ENCODE results near the gene GAPDHS.

The GAPDHS gene

DNA sequence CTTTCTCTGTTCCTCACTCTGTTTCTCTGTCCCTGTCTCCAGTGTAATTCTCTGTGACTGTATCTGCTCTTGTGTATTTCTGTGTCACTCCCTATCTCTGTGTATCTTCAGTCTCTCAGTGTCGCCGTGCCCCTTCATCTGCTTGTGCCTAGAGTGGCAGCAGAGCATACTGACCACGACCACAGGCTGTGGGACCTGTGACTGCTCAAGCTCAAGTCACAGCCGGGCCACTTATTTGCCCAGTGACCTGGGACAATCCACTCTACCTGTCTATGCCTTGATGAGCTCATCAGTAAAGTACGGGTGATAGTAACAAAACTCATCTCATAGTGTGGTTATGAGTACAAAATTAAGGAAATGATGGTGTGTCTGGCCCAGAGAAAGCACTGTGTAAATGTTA is 20.8 kb downstream of the GAPDHS start:
- DNase-seq: peak in 2 of 10 donors; percentile 15 to 36
- intact Hi-C loops (cut with DNase I): no loop called here

GRCh38 chr19:35555301-35556005 is 22.2 kb downstream of the GAPDHS start:
- DNase-seq: peak in 2 of 10 donors; percentile 62 to 70
- intact Hi-C loops (cut with DNase I): no loop called here

GRCh38 chr19:35556025-35556590 is 22.9 kb downstream of the GAPDHS start:
- DNase-seq: peak in 2 of 10 donors; percentile 32 to 55
- intact Hi-C loops (cut with DNase I): no loop called here

DNA sequence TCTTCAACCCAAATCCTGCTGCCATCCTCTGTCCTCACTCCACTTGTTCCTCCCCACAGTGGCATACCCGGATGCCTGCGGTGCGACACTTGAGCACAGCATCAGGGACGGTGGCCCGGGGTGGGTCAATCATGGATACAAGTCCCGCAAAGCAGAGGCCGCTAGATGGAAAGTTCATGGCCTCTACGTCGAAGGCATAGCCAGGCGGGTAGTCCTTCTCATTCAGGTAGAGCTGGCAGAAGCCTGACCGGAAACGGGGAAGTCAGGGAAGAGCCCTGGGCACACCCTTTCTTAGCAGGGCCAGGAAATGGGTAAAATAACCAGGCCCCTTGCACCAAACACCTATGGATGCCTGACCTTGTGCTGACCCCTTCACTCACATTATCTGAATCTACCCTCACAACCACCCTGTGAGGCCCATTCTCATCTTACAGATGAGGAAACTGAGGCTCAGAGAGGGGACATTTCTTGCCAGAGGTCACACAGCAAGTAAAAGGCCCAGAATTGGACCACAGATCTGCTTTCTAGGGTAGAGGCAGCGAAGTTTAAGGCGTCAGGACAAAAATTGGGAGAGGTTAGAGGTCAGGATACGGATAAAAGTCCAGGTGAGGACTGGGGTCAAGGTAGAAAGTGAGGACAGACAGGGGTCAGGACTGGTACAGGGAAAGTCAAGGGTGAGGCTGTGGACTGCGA is 23.7 kb downstream of the GAPDHS start:
- peak in 2 of 10 donors; percentile 46 to 58 for DNase-seq
- intact Hi-C loops (cut with DNase I): no loop called here

DNA sequence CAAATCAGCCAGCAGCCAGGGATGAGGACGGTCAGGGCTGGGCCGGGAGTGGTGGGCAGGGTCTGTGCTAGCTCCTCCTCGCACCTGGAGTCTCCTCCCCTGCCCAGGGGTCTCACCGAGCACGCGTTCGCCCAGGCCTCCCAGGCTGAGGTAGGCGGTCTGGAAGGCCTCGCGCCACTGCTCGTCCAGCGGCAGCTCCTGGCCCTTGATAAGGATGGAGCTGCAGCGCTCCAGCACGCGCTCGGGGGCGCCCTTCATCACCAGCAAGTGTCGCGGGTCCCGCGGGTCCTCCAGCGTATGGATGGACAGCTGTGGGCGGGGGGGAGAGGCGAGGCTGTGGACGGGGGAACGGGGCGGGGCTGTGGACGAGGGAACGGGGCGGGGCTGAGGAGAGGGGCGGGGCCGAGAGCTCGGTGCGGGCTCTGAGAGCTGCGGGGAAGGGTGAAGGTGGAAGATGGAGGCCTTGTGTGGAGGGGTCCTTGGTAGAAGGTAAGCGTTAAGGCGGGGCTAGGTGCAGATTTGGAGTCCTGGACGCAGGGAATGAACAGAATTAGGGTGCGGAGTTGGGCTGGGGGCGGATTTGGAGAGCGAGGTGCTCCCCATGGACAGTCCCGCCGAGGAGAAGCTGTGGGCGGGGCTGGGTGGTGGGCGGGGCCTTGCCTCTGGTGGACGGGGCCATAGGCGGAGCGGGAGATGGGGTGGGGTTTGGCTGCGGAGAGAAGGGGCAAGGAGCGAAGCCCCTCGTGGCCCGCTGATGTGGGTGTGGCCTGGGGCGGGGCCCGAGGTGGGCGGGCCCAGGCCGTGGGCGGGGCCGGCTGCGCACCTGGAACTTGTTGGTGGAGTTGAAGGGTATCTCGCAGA is 24.5 kb downstream of the GAPDHS start:
- DNase-seq: peak in 7 of 10 donors; percentile 27 to 91 (median 43)
- intact Hi-C loops (cut with DNase I): no loop called here

DNA sequence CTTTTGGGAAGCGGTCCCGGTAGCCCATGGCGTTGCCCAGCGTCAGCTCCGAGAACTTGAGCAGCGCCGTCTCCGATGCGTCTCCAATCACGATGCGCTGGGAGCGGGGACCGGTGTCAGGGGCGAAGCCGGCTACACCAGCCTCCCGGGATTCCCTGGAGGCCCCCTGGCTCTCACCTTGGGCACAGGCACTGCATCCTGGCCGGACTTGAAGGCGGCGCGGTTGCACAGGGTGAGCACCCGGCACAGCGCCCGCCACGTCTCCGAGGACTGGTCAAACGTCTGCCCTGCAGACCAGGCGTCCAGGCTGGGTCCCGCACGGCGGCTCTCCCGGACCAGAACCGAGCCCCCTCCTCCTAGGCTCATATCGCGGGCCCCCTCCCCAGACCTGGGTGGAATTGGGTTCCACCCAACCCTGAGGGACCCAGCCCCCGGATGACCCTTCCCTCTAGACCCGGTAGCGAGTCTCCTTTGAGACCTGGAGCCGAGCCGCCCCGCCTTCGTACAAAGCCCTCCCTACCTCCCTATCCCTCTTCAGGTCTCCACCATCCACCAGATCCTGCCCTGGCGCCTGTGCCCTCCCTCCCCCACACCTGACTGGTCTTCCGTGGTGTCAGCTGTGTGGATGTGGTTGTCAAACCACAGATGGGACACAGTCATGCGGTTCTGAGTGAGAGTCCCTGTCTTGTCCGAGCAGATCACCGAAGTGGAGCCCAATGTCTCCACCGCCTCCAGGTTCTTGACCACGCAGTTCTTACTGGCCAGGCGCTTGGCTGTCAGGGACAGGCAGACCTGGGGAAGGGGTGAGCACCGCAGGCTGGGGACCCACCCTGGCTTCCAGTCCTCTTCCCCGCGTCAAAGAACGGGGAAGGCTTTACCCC is 25.4 kb downstream of the GAPDHS start:
- intact Hi-C loops (cut with DNase I): no loop called here
- DNase-seq: peak in 1 of 10 donors; percentile 76

GRCh38 chr19:35559281-35559659 is 26.0 kb downstream of the GAPDHS start:
- peak in 1 of 10 donors; percentile 52 for DNase-seq
- intact Hi-C loops (cut with DNase I): no loop called here

GRCh38 chr19:35559781-35560180 is 26.5 kb downstream of the GAPDHS start:
- intact Hi-C loops (cut with DNase I): no loop called here
- peak in 1 of 10 donors; percentile 79 for DNase-seq

DNA sequence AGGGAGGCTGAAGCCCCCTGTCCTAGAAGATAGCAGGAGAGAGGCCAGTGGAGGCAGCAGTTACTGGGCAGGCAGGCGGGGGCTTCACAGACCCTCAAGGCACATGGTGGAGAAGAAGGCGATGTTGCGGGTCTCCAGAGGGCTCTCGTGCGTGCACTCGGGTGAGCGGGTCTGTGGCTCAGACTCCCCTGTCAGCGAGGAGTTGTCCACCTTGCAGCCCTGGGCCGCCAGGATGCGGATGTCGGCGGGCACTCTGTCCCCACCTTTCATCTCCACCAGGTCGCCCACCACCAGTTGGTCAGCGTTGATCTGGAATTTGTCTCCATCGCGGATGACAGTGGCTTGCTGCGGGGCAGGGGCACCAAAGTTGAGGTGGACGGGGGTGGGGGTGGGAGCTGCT is 27.0 kb downstream of the GAPDHS start:
- peak in 1 of 10 donors; percentile 80 for DNase-seq

GRCh38 chr19:35560677-35561076 is 27.4 kb downstream of the GAPDHS start:
- intact Hi-C loops (cut with DNase I): no loop called here
- peak in 1 of 10 donors; percentile 46 for DNase-seq

More for the DNA sequence above, 27.0 kb downstream of the GAPDHS start:
- intact Hi-C loops (cut with DNase I): no loop called here

DNA sequence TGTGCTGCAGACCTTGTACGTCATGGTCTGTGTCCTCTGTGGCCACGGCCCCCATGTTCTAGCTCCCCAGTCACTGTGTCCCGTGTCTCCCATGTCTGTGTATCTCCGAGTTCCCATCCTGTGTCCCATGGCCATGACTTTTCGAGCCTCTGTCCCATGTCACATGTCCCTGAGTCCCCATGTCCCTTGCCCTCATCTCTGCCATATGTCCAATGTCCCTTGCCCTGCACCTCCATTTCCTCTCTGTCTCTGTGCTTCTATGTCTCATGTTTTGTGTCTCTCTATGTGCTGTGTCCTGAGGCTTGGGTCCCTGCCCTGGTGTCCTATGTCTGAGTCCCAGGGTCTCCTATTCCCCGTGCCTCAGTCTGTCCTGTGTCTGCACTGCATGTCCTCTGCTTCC is 28.2 kb downstream of the GAPDHS start:
- DNase-seq: peak in 1 of 10 donors; percentile 36
- intact Hi-C loops (cut with DNase I): no loop called here

DNA sequence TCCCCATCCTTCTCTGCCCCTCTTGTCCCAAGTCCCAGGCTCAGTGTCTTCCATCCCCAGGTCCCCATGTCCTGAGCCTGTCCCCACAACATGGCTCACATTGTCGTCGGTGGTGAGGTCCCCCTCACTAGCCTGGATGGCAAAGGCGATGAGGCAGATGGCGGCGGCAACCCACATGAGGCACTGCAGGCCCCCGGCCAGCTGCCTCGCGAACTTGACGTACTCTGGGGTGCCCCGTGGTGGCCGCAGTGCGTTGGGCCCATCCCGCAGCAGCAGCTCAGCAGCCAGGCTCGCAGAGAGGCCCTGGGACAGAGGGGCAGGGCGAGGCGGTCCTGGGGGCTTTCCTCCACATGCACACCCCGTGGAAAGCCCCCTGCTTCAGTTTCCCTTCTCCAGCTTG is 29.1 kb downstream of the GAPDHS start:
- DNase-seq: peak in 1 of 10 donors; percentile 69
- intact Hi-C loops (cut with DNase I): no loop called here

DNA sequence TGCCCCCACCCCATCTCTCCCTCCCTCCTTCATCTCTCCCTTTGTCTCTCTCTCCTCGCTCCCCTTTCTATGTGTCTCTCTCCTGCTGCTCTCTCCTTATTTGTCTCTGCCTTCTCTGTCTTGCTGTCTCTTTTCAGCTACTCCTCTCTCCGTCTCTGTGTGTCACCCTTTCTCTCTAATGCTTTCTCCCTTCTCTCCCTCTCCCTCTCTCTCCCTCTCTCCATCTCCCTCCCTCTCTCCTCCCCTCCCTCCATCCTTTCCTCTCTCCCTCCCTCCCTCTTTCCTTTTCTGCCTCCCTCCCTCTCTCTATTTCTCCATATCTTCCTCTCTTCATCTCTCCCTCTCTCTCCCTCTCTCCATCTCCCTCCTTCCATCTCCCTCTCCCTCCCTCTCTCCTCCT is 29.5 kb downstream of the GAPDHS start:
- DNase-seq: no peak
- intact Hi-C loops (cut with DNase I): no loop called here

DNA sequence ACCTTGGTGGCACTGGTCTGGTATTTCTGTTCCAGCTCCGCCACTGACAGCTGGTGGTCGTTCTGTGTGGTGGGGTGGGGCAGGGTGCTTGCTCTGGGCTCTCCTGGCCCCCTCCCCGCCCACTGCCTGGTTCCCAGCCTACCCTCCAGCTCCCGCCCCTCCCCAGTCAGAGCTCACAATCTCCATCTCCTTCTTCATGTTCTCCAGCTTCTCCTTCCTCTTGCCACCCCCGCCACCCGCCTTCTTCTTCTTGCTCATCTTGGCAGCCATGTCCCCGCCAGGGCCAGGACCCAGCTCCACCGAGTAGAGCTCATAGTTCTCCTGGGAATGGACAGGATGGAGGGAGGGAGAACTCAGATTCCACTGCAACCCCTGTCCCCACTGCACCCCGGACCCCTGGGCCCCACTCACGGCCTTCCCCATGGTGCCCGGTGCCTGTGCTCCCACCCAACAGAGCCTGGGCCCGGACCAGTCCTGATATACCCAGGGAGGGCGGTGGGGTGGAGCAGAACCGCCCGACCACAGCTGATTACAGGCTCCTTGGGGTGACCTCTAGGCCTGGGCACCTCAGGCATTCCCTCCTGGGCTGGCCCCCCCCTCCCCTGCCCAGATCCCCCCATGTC is 30.1 kb downstream of the GAPDHS start, which contains the start of gene ATP4A:
Gene ATP4A (minus strand): TSS at position 452 of the 623 bp plus-strand sequence. CDS start 29 bp downstream, at position 423.
- intact Hi-C loops (cut with DNase I): no loop called here
- DNase-seq: peak in 3 of 10 donors; percentile 57 to 73 (median 58)

DNA sequence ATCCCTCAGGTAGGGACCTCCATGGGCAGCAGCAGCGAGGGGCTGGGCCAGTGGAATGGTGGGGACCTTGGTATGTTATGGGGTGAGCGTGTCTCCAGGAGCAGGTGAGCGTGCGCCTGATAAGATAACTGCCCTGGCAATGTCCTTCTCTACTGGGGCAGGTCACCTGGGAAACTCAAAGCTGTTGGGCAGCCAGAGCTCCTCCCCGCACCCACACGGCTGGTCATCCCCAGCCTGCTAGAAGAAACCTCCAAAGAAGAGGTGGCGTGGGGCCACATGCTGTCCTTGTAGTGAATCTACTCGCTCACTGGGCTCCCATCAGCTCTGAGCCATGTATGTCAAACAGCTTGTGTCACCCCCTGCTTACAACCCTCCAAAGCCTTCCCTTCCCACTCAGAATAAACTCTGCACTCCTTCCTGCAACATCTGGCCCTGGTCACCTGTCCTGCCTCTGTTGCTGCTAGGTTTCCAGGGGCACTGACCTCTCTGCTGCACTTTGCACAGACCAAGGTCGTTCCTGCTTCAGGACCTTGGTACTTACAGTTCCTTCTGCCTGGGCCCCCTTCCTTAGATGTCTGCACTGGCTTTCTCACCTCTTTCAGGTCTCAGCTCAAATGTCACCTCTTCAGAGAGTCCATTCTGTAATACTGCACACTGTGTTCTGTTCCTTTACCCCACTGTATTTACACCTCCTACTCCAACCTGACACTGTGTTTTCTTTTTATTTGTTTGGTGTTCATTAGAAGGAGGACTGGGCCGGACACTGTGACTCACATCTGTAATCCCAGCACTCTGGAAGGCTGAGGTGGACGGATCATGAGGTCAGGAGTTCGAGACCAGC is 32.0 kb downstream of the GAPDHS start:
- DNase-seq: peak in 1 of 10 donors; percentile 57
- intact Hi-C loops (cut with DNase I): no loop called here

DNA sequence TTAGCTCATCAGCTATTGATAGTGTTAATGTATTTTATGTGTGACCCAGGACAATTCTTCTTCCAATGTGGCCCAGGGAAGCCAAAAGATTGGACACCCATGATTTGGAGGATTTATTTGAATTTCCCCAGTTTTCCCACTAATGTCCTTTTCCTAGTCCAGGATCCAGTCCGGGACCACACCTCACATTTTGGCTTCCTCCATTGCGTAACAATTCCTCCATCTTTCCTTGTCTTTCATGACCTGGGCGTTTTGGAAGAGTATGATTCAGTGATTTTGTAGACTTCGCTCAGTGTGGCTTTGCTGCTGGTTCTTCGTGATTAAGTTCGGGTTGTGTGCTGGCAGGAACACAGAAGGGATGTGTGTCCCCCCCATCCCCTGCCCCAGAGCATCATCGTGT is 33.5 kb downstream of the GAPDHS start:
- no peak for DNase-seq
- intact Hi-C loops (cut with DNase I): no loop called here

DNA sequence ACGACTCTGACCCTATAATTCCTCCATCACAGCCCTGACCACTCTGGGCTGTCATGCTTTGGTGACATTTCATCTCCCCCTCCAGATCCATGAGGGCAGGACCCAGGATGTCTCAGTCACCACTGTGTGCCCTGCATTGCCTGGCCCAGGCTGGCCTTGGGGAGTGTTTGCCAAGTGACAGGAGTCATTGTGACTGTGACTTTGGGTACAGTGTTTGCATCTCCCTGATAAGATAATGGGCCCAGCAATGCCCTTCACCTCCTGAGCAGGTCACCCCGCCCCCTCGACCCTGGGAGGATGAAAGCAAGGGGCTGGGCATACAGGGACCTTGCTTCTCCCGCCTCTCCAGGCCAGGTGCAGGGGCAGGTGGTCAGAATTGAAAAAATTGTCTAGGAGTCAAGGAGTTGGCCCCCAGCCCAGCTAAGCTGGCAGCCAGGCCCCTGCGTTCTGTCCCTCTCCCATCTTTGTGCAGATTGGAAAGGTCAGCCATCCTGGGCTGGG is 36.1 kb downstream of the GAPDHS start:
- peak in 2 of 10 donors; percentile 31 to 39 for DNase-seq

GRCh38 chr19:35571406-35571965 is 38.2 kb downstream of the GAPDHS start:
- intact Hi-C loops (cut with DNase I): no loop called here
- DNase-seq: peak in 1 of 10 donors; percentile 33

More for the DNA sequence above, 36.1 kb downstream of the GAPDHS start:
- intact Hi-C loops (cut with DNase I): no loop called here
